ENCODE measurements around the gene CDT1.

GRCh38 chr16:88856828-88857727 is 53.5 kb downstream of the CDT1 start, which contains the start of the genes GALNS and TRAPPC2L:
- no peak for TF ChIP-seq GATA3 (IDR thresholded peaks at IDR 0.05; ENCODE audit: low read depth, low read length)
- no peak; the same call in 1 of the 2 replicates for TF ChIP-seq GATA2 (IDR thresholded peaks at IDR 0.05; ENCODE audit: low read depth, low read length)

Data from SH-SY5Y (cell line).